22Rv1 (cell line): ENCODE measurements around the gene MFAP3L.
"Not testable (repeated sequence)": the region's sequence is repeated elsewhere in the genome, so short reads cannot be mapped to it uniquely, and the experiment has no call there.

Experiments used
- H3K27ac ChIP-seq: fragments of 450-650 bp; 2 replicates; pipeline ENCODE4 v1.5.1; 2017
- ZFX ChIP-seq: fragments of 450-650 bp; IDR thresholded peaks from 2 replicates; pipeline ENCODE4 v1.6.1; 2017; ENCODE audit warnings: antibody characterized with exemption, borderline replicate concordance
- TF ChIP-seq, protein P1 (sequence below): fragments of 450-650 bp; IDR thresholded peaks from 2 replicates; pipeline ENCODE4 v1.5.1; 2017; ENCODE audit warnings: mild to moderate bottlenecking

MFAP3L gene

DNA sequence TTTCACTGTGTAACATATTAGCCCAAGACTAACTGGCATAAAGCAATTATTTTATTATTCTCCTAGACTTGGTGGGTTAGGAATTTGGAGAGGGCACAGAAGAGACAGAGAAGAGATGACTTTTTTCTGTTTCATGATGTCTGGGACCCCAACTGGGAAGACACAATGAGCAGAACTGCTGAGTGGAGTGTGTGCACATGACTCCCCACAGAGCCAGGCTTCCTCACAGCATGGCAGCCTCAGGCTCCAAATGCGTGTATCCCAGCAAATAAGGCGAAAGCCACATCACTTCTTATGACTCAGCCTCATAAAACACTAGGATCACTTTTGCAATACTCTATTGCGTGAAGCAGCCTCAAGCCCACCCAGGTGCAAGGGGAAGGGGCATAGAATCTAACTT, 68.4 kb downstream of the MFAP3L start:
- no peak overlapping the region for H3K27ac ChIP-seq
- TF ChIP-seq, protein P1, sequence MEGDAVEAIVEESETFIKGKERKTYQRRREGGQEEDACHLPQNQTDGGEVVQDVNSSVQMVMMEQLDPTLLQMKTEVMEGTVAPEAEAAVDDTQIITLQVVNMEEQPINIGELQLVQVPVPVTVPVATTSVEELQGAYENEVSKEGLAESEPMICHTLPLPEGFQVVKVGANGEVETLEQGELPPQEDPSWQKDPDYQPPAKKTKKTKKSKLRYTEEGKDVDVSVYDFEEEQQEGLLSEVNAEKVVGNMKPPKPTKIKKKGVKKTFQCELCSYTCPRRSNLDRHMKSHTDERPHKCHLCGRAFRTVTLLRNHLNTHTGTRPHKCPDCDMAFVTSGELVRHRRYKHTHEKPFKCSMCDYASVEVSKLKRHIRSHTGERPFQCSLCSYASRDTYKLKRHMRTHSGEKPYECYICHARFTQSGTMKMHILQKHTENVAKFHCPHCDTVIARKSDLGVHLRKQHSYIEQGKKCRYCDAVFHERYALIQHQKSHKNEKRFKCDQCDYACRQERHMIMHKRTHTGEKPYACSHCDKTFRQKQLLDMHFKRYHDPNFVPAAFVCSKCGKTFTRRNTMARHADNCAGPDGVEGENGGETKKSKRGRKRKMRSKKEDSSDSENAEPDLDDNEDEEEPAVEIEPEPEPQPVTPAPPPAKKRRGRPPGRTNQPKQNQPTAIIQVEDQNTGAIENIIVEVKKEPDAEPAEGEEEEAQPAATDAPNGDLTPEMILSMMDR: no peak
- no peak for TF ChIP-seq ZFX

DNA sequence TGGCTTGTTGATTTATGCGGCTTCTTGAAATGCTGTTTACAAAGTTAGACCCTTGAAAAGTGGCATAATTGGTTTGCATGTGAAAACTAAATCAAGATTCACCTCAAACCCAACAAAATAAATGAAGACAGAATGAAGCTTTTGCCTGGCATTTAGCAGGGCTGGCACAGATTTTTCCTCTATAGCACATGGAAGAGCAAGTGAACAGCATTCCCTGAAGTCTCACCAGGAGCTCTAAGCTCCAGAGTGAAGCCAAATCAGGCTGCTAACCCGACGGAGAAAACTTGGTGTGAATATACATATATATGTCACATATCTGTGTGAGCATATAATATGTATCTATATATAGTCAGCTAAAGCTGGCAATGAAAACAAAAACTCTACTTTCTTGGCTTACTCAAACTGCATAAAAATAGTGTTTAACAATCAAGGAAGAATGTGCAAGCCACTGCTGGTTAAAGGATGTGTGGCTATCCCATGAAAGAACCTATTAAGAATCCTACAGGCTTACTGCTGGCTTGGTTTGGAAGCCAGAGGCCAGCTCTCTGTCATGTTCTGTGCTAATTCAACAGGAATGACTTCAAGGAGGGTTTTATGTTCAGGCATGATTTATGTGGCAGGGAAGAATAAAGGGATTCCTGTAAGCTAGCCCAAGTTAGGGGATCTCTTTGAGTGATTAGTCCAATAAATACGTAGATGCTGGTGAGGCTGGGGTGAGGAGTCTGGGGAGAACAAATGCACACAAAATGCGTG, 69.9 kb downstream of the MFAP3L start:
- H3K27ac ChIP-seq: no peak overlapping the region
- TF ChIP-seq ZFX: no peak
- TF ChIP-seq, protein P1: no peak

DNA sequence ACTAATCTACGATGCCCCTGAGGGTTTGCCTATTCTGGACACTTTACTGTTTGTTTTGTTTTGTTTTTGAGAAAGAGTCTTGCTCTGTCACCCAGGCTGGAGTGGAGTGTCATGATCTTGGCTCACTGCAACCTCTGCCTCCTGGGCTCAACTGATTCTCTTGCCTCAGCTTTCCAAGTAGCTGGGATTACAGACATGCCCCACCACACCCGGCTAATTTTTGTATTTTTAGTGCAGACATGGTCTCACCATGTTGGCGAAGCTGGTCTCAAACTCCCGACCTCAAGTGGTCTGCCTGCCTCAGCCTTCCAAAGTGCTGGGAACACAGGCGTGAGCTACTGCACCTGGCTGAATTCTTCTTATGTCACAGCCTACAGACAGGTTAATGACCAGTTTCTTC, 70.7 kb downstream of the MFAP3L start:
- H3K27ac ChIP-seq: no peak overlapping the region
- TF ChIP-seq ZFX: no peak
- TF ChIP-seq, protein P1: no peak

DNA sequence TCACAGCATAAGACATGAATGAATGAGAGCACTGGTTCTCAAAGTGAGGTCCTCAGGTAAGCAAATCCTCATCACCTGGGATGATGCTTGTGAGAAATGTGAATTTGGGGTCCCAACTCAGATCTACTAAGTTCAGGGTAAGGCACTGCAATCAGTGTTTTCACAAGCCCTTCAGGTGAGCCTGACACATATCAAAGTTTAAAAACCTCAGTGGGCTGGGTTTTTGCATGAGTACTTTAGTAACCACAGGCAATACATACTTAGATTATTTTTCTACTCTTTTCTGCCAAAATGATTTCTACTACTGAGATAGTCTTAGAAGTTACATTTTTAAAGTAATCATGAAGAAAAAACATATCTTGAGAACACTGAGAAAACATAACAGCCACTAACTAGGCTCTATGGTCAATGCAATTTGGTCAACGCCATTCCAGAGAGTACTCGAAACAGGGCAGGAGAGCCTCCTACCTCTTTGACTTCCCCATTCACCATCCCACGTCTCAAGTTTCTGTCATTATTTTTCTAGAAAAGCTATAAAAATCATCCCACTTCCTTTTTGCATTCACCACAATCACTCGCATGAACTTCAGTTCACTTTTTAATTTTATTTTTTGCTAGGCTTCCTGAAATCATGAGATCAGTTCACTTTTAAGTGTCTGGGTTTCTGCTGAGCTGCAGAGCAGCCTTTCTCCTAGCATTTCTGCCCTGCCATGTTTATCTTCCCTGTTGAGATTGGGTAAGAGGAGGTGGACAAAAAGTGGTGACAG, 73.8 kb downstream of the MFAP3L start:
- TF ChIP-seq ZFX: no peak
- TF ChIP-seq, protein P1: no peak
- no peak overlapping the region for H3K27ac ChIP-seq

DNA sequence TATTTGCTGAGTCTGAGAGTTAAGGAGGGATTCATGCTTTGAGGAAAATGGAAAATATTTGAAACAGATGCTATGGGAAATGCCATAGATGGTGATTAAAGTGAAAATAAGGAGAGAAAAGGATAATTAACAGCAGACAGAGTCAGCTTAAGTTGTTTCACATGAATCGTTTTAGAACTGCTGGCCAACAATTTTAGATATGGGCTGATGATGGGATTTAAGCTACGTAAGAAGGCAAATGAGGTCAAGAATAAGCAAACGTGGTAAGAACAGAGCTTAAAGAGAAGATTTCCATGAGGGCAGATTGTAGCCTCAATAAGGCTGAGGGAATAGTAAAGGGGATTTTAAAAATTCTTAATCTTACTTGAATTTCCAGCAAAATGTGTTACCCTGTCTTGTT, 77.9 kb downstream of the MFAP3L start:
- TF ChIP-seq, protein P1: no peak
- no peak for TF ChIP-seq ZFX
- no peak overlapping the region for H3K27ac ChIP-seq

DNA sequence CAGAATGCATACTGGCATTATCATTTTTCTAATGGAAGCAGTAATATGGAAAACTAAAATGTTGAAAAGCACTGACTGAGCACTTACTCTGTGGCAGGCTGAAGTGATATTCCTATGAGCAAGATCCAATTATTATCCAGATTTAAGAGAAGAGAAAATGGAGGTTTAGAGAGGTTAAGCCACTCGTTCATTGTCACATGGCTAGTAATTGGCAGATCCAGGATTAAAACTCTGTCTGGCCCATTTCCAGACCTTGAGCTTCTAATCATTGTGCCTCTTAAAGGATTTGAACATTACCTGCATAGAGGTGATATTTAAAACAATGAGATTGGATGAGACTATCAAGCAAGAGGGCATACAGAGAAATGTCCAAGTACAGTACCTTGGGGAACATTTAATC, 80.6 kb downstream of the MFAP3L start:
- H3K27ac ChIP-seq: no peak overlapping the region
- no peak for TF ChIP-seq ZFX
- TF ChIP-seq, protein P1: no peak

DNA sequence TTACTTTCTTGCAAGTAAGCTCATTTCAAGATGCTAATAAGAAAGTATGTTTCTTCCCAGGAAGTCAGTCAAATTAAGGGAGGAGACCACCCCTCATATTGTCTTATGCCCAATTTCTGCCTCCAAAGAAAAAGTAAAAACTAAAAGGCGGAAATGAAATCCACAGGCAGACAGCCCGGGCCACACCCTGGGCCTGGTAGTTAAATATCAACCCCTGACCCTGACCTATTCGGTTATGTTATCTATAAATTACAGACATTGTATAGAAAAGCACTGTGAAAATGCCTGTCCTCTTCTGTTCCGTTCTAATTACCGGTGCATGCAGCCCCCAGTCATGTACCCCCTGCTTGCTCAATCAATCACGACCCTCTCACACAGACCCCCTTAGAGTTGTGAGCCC, 82.6 kb downstream of the MFAP3L start:
- H3K27ac ChIP-seq: not testable (repeated sequence)
